Measurements from ENCODE around the gene RBSN.
A peak's percentile ranks its signal among the peaks of the same experiment; 100 is the strongest.

The RBSN gene

GRCh38 chr3:15099364-15100098, 583 bp upstream of the RBSN start:
- DNase-seq (ENCODE audit: low read depth): no peak

GRCh38 chr3:15097891-15098290, 1.1 kb downstream of the RBSN start:
- no peak for DNase-seq (ENCODE audit: low read depth)

- DNase-seq (ENCODE audit: low read depth): no peak
These were observed 2.9 kb downstream of the RBSN start for GRCh38 chr3:15096046-15096445.

- no peak for DNase-seq (ENCODE audit: low read depth)
These were observed 4.6 kb downstream of the RBSN start for GRCh38 chr3:15094187-15094875.

- no peak for DNase-seq (ENCODE audit: low read depth)
These were observed 6.3 kb downstream of the RBSN start for GRCh38 chr3:15092686-15093085.

- no peak for DNase-seq (ENCODE audit: low read depth)
These were observed 7.4 kb downstream of the RBSN start for GRCh38 chr3:15091575-15091974.

- DNase-seq (ENCODE audit: low read depth): no peak
These were observed 9.7 kb downstream of the RBSN start for GRCh38 chr3:15089201-15089600.

- DNase-seq (ENCODE audit: low read depth): no peak
These were observed 12.2 kb downstream of the RBSN start for GRCh38 chr3:15086699-15087098.

GRCh38 chr3:15086263-15086662, 12.7 kb downstream of the RBSN start:
- DNase-seq (ENCODE audit: low read depth): no peak

GRCh38 chr3:15083252-15083651, 15.7 kb downstream of the RBSN start:
- no peak for DNase-seq (ENCODE audit: low read depth)

GRCh38 chr3:15081960-15082664, 16.8 kb downstream of the RBSN start:
- DNase-seq (ENCODE audit: low read depth): no peak

GRCh38 chr3:15079091-15079490, 19.9 kb downstream of the RBSN start:
- no peak for DNase-seq (ENCODE audit: low read depth)

- DNase-seq (ENCODE audit: low read depth): no peak
These were observed 24.4 kb downstream of the RBSN start for GRCh38 chr3:15074500-15074899.

GRCh38 chr3:15071699-15072098, 27.2 kb downstream of the RBSN start:
- DNase-seq (ENCODE audit: low read depth): no peak

GRCh38 chr3:15069441-15069840, 29.5 kb downstream of the RBSN start:
- no peak for DNase-seq (ENCODE audit: low read depth)

- no peak for DNase-seq (ENCODE audit: low read depth)
These were observed 32.5 kb downstream of the RBSN start for GRCh38 chr3:15066467-15066866.

GRCh38 chr3:15065550-15066007, 33.4 kb downstream of the RBSN start:
- no peak for DNase-seq (ENCODE audit: low read depth)

- DNase-seq (ENCODE audit: low read depth): peak; percentile 85
These were observed 34.0 kb downstream of the RBSN start, which contains the start of gene MRPS25 for GRCh38 chr3:15064835-15065549. MRPS25 (minus strand) TSS chr3:15065315; CDS start chr3:15065194, 121 bp downstream.

GRCh38 chr3:15064299-15064834, 34.6 kb downstream of the RBSN start:
- no peak for DNase-seq (ENCODE audit: low read depth)

GRCh38 chr3:15063656-15064286, 35.2 kb downstream of the RBSN start:
- no peak for DNase-seq (ENCODE audit: low read depth)

- no peak for DNase-seq (ENCODE audit: low read depth)
These were observed 35.7 kb downstream of the RBSN start for GRCh38 chr3:15063238-15063637.

Data from activated T-helper 9 cell treated with anti-CD3 and anti-CD28 coated beads, Interleukin-2, amount 50 U/mL, for 16 hours (primary cell).